Sciatic nerve (tissue), 2 donors: ENCODE data around the gene SLC39A6. TPM values are rescaled to one million over a fixed set of nuclear protein-coding genes. Genes with fewer than 3 reads are reported as not detected.
"Not testable (repeated sequence)": the region's sequence is repeated elsewhere in the genome, so short reads cannot be mapped to it uniquely, and the experiment has no call there.

ENCODE experiments used
- ATAC-seq: fragments of 200-7000 bp; cut with Tn5 transposase; one replicate; pipeline ENCODE4 v1.9.1; 2020; ENCODE audit warnings: mild to moderate bottlenecking, moderate library complexity
- DNase-seq: peaks from one replicate; pipeline ENCODE4 v3.0.0-alpha.2; 2020; ENCODE audit warnings: low spot score
- intact Hi-C: fragments of 100-400 bp; cut with DNase I; formaldehyde crosslinking; loops from one replicate; pipeline ENCODE4 v1.14.2; 2022
- total RNA-seq: library from RNA; stranded (reverse); fragmentation: NEBNext Ultra II Directional; extraction: Animal tissue kit (Norgen Biotek cat#: 25700); gene quantifications from one replicate; pipeline ENCODE4 v1.2.1, GENCODE V29; 2021
- donor health status: DM: no; HTN: no; CAD: no.
- donor health status: DM: no; HTN: no; CAD: no.

SLC39A6 gene
- total RNA-seq, 1 donor from 2014 or later: 41.1 TPM

- DNase-seq: no peak
- ATAC-seq: no peak
- intact Hi-C loops: no loop called here
Observed at GRCh38 chr18:36073676-36074075, 55.5 kb downstream of the SLC39A6 start.

- intact Hi-C loops, ATAC-seq, DNase-seq: not testable (repeated sequence)
Observed at GRCh38 chr18:36072406-36072805, 56.7 kb downstream of the SLC39A6 start.

GRCh38 chr18:36067055-36067957 is 61.8 kb downstream of the SLC39A6 start, which contains the start of gene RPRD1A:
Gene RPRD1A (minus strand): TSS chr18:36067559. CDS start chr18:36067404, 155 bp downstream.
- DNase-seq: peak; percentile 98

GRCh38 chr18:36066686-36067054 is 62.5 kb downstream of the SLC39A6 start:
- ATAC-seq: no peak
- intact Hi-C loops: no loop called here
- DNase-seq: no peak

More at GRCh38 chr18:36067055-36067957, 61.8 kb downstream of the SLC39A6 start, which contains the start of gene RPRD1A:
- intact Hi-C loops: no loop called here
- peak; percentile 99 for ATAC-seq

- ATAC-seq: no peak
- intact Hi-C loops: no loop called here
- DNase-seq: no peak
Observed at GRCh38 chr18:36066001-36066400, 63.1 kb downstream of the SLC39A6 start.

DNA sequence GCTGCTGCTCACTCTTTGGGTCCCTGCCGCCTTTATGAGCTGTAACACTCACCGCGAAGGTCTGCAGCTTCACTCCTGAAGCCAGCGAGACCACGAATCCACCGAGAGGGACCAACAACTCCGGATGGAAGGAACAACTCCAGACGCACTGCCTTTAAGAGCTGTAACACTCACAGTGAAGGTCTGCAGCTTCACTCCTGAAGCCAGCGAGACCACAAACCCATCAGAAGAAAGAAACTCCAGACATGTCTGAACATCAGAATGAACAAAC is 64.4 kb downstream of the SLC39A6 start:
- DNase-seq, intact Hi-C loops, ATAC-seq: not testable (repeated sequence)

DNA sequence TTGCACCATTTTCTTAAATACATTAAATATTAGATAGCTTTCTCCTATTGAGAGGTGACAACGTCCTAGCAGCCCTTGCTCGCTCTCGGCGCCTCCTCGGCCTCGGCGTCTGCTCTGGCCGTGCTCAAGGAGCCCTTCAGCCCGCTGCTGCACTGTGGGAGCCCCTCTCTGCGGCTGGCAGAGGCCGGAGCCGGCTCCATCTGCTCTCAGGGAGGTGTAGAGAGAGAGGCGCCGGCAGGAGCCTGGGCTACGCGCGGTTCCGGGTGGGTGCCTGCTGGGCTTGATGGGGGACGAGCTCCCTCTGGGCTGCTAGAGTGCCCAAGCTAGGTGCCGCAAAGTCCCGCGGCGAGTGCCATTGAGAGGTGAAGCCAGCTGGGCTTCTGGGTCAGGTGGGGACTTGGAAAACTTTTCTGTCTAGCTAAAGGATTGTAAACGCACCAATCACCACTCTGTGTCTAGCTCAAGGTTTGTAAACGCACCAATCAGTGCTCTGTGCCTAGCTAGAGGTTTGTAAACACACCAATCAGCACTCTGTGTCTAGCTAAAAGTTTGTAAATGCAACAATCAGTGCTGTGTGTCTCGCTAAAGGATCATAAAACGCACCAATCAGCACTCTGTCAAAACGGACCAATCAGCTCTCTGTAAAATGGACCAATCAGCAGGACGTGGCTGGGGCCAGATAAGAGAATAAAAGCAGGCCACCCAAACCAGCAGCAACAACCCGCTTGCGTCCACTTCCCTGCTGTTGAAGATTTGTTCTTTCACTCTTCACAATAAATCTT is 64.9 kb downstream of the SLC39A6 start:
- DNase-seq (no peak), ATAC-seq (no peak)
- intact Hi-C loops: no loop called here

- ATAC-seq (no peak), DNase-seq (no peak)
- intact Hi-C loops: no loop called here
Observed at GRCh38 chr18:36058674-36059073, 70.5 kb downstream of the SLC39A6 start.

Other genes starting within 250 kb of the SLC39A6 start
- gene RPRD1A, start 61.8 kb downstream of the SLC39A6 start, total RNA-seq: 58.1 TPM
- gene ELP2, start 559 bp upstream of the SLC39A6 start, total RNA-seq: 109 TPM
- gene MOCOS, start 58.2 kb upstream of the SLC39A6 start, total RNA-seq: 6.4 TPM
- gene FHOD3, start 168.4 kb upstream of the SLC39A6 start, total RNA-seq: 33.3 TPM